SK-N-SH treated with all-trans-retinoic acid at 6 μM for 48 hours (cell line): ENCODE results near the gene TRMT2B.

Source experiments
- ATAC-seq: fragments of 200-7000 bp; cut with Tn5 transposase; 3 replicates; pipeline ENCODE4 v1.9.1; 2020; ENCODE audit warnings: mild to moderate bottlenecking, moderate library complexity
- ARNTL ChIP-seq: fragments of 450-650 bp; formaldehyde crosslinking; IDR thresholded peaks from 2 replicates; pipeline ENCODE4 v1.5.0; 2020; ENCODE audit warnings: low read depth, mild to moderate bottlenecking, moderate library complexity, borderline replicate concordance
- BACH2 ChIP-seq: fragments of 250-450 bp; sonication (Bioruptor Pico); IDR thresholded peaks from 2 replicates; pipeline ENCODE4 v1.9.0; 2021; ENCODE audit warnings: mild to moderate bottlenecking, borderline replicate concordance
- CSDC2 ChIP-seq: fragments of 250-450 bp; sonication (Bioruptor Pico); IDR thresholded peaks from 2 replicates; pipeline ENCODE4 v1.5.0; 2020; ENCODE audit warnings: mild to moderate bottlenecking, moderate library complexity
- CSRNP3 ChIP-seq: fragments of 250-450 bp; sonication (Bioruptor Pico); IDR thresholded peaks from 2 replicates; pipeline ENCODE4 v1.5.1; 2021; ENCODE audit warnings: mild to moderate bottlenecking, moderate library complexity
- ESRRG ChIP-seq: fragments of 250-450 bp; sonication (Bioruptor Pico); IDR thresholded peaks from 2 replicates; pipeline ENCODE4 v1.6.1; 2021; ENCODE audit warnings: mild to moderate bottlenecking
- GLIS3 ChIP-seq: fragments of 250-450 bp; sonication (Bioruptor Pico); IDR thresholded peaks from 2 replicates; pipeline ENCODE4 v1.5.0; 2020; ENCODE audit warnings: mild to moderate bottlenecking, moderate library complexity
- ISL1 ChIP-seq: fragments of 250-450 bp; sonication (Bioruptor Pico); IDR thresholded peaks from 2 replicates; pipeline ENCODE4 v2.1.2; 2022; ENCODE audit warnings: mild to moderate bottlenecking, moderate library complexity
- OSR1 ChIP-seq: fragments of 250-450 bp; sonication (Bioruptor Pico); IDR thresholded peaks from 2 replicates; pipeline ENCODE4 v1.8.0; 2022; ENCODE audit warnings: moderate library complexity, mild to moderate bottlenecking, inconsistent platforms
- RARB ChIP-seq: fragments of 250-450 bp; sonication (Bioruptor Pico); IDR thresholded peaks from 2 replicates; pipeline ENCODE4 v1.8.0; 2021; ENCODE audit warnings: mild to moderate bottlenecking, moderate library complexity
- TCF4 ChIP-seq: fragments of 250-450 bp; sonication (Bioruptor Pico); IDR thresholded peaks from 2 replicates; pipeline ENCODE4 v1.8.0; 2021; ENCODE audit warnings: mild to moderate bottlenecking, moderate library complexity, borderline replicate concordance
- ZC3H10 ChIP-seq: fragments of 250-450 bp; sonication (Bioruptor Pico); IDR thresholded peaks from 2 replicates; pipeline ENCODE4 v1.5.1; 2021; ENCODE audit warnings: mild to moderate bottlenecking, moderate library complexity
- ZFP3 ChIP-seq: fragments of 250-450 bp; sonication (Bioruptor Pico); IDR thresholded peaks from 2 replicates; pipeline ENCODE4 v1.5.0; 2020; ENCODE audit warnings: mild to moderate bottlenecking, moderate library complexity
- ZFP30 ChIP-seq: fragments of 450-650 bp; formaldehyde crosslinking; IDR thresholded peaks from 2 replicates; pipeline ENCODE4 v1.5.0; 2022; ENCODE audit warnings: mild to moderate bottlenecking, moderate library complexity
- ZNF565 ChIP-seq: fragments of 450-650 bp; formaldehyde crosslinking; conservative IDR thresholded peaks from 2 replicates; pipeline ENCODE4 v1.5.0; 2020; ENCODE audit warnings: low read depth, mild to moderate bottlenecking, moderate library complexity
- ZNF70 ChIP-seq: fragments of 450-650 bp; formaldehyde crosslinking; IDR thresholded peaks from 2 replicates; pipeline ENCODE4 v1.5.0; 2020; ENCODE audit warnings: mild to moderate bottlenecking, moderate library complexity
- ZNF8 ChIP-seq: fragments of 450-650 bp; formaldehyde crosslinking; IDR thresholded peaks from 2 replicates; pipeline ENCODE4 v1.5.0; 2020; ENCODE audit warnings: mild to moderate bottlenecking, moderate library complexity
- TF ChIP-seq, protein P1 (sequence below): fragments of 250-450 bp; sonication (Bioruptor Pico); IDR thresholded peaks from 2 replicates; pipeline ENCODE4 v1.8.0; 2021; ENCODE audit warnings: low read depth, mild to moderate bottlenecking, moderate library complexity, borderline replicate concordance
- TF ChIP-seq, protein P2 (sequence below): fragments of 250-450 bp; sonication (Bioruptor Pico); IDR thresholded peaks from 2 replicates; pipeline ENCODE4 v1.5.1; 2020; ENCODE audit warnings: low read depth, mild to moderate bottlenecking, moderate library complexity
- TF ChIP-seq, protein P3 (sequence below): fragments of 250-450 bp; sonication (Bioruptor Pico); IDR thresholded peaks from 2 replicates; pipeline ENCODE4 v1.5.0; 2020; ENCODE audit warnings: mild to moderate bottlenecking, moderate library complexity

TRMT2B gene

GRCh38 chrX:100999451-100999850, 52.5 kb downstream of the TRMT2B start:
- no peak for ATAC-seq
- no peak for TF ChIP-seq ESRRG (CRISPR knock-in tag)
- no peak for TF ChIP-seq BACH2 (CRISPR knock-in tag)
- no peak for TF ChIP-seq ZNF70 (CRISPR knock-in tag)
- no peak for TF ChIP-seq ZNF8
- TF ChIP-seq TCF4 (CRISPR knock-in tag), result no peak
- TF ChIP-seq, protein P1, sequence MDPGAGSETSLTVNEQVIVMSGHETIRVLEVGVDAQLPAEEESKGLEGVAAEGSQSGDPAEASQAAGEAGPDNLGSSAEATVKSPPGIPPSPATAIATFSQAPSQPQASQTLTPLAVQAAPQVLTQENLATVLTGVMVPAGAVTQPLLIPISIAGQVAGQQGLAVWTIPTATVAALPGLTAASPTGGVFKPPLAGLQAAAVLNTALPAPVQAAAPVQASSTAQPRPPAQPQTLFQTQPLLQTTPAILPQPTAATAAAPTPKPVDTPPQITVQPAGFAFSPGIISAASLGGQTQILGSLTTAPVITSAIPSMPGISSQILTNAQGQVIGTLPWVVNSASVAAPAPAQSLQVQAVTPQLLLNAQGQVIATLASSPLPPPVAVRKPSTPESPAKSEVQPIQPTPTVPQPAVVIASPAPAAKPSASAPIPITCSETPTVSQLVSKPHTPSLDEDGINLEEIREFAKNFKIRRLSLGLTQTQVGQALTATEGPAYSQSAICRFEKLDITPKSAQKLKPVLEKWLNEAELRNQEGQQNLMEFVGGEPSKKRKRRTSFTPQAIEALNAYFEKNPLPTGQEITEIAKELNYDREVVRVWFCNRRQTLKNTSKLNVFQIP (CRISPR knock-in tag), result no peak
- no peak for TF ChIP-seq CSDC2 (CRISPR knock-in tag)
- TF ChIP-seq, protein P2, sequence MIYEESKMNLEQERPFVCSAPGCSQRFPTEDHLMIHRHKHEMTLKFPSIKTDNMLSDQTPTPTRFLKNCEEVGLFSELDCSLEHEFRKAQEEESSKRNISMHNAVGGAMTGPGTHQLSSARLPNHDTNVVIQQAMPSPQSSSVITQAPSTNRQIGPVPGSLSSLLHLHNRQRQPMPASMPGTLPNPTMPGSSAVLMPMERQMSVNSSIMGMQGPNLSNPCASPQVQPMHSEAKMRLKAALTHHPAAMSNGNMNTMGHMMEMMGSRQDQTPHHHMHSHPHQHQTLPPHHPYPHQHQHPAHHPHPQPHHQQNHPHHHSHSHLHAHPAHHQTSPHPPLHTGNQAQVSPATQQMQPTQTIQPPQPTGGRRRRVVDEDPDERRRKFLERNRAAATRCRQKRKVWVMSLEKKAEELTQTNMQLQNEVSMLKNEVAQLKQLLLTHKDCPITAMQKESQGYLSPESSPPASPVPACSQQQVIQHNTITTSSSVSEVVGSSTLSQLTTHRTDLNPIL, result no peak
- no peak for TF ChIP-seq ZFP3 (CRISPR knock-in tag)
- TF ChIP-seq ZFP30 (CRISPR knock-in tag), result no peak
- no peak for TF ChIP-seq CSRNP3 (CRISPR knock-in tag)
- TF ChIP-seq, protein P3, sequence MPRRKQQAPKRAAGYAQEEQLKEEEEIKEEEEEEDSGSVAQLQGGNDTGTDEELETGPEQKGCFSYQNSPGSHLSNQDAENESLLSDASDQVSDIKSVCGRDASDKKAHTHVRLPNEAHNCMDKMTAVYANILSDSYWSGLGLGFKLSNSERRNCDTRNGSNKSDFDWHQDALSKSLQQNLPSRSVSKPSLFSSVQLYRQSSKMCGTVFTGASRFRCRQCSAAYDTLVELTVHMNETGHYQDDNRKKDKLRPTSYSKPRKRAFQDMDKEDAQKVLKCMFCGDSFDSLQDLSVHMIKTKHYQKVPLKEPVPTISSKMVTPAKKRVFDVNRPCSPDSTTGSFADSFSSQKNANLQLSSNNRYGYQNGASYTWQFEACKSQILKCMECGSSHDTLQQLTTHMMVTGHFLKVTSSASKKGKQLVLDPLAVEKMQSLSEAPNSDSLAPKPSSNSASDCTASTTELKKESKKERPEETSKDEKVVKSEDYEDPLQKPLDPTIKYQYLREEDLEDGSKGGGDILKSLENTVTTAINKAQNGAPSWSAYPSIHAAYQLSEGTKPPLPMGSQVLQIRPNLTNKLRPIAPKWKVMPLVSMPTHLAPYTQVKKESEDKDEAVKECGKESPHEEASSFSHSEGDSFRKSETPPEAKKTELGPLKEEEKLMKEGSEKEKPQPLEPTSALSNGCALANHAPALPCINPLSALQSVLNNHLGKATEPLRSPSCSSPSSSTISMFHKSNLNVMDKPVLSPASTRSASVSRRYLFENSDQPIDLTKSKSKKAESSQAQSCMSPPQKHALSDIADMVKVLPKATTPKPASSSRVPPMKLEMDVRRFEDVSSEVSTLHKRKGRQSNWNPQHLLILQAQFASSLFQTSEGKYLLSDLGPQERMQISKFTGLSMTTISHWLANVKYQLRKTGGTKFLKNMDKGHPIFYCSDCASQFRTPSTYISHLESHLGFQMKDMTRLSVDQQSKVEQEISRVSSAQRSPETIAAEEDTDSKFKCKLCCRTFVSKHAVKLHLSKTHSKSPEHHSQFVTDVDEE (CRISPR knock-in tag), result no peak
- TF ChIP-seq ZNF565, result no peak
- TF ChIP-seq ISL1 (CRISPR knock-in tag), result no peak

DNA sequence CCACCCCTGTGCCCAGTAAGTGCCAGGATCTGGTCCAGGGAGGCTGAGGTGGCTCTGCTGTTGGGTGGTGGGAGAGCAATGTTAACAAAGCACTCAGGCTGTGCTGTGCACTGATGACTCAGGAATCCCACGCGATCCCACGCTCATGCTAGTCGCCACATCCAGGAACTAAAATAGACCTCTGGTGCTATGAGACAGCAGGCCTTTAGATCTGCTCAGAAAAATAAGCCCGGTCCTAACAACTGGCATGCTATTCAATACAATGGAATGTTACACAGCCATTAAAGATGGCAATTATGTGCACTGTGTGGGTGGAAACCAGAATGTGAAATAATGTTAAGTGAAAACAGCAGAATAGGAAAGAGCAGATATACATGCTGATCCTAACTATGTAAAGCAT, 56.4 kb downstream of the TRMT2B start:
- ATAC-seq, result peak; percentile 67
- TF ChIP-seq, protein P3 (CRISPR knock-in tag), result no peak
- no peak for TF ChIP-seq RARB (CRISPR knock-in tag)
- no peak for TF ChIP-seq GLIS3 (CRISPR knock-in tag)
- TF ChIP-seq CSDC2 (CRISPR knock-in tag), result no peak
- TF ChIP-seq, all 23 proteins: peak for 0

- TF ChIP-seq ARNTL (no peak), ZC3H10 (CRISPR knock-in tag) (no peak), OSR1 (no peak), BACH2 (CRISPR knock-in tag) (no peak)
- TF ChIP-seq, all 23 proteins: peak for 0
- peak; percentile 34; the same call in 2 of the 3 replicates for ATAC-seq
These were observed 57.3 kb downstream of the TRMT2B start for GRCh38 chrX:100994352-100995281.
